OCI-LY7 (cell line): Measurements from ENCODE around the gene DTNB. TPM values are rescaled to one million over a fixed set of nuclear protein-coding genes. Genes with fewer than 3 reads are reported as not detected.

Experiments used
- BruUV-seq: library from RNA; stranded (reverse); fragments of 400-500 nt; replicated peaks from 2 replicates; lab custom pipeline; 2021; lab: Mats Ljungman, UMichigan
- CTCF ChIA-PET: fragments of 300-600 bp; sonication (Branson Sonifier 250); formaldehyde crosslinking; loops from one replicate; lab custom pipeline; 2022; ENCODE audit warnings: antibody characterized with exemption; ENCODE audit not compliant: unreplicated experiment; lab: Charles Lee
- POLR2A ChIA-PET: fragments of 300-600 bp; sonication (Branson Sonifier 250); formaldehyde crosslinking; loops from one replicate; lab custom pipeline; 2022; ENCODE audit warnings: antibody characterized with exemption; lab: Charles Lee
- DNase-seq: peaks from one replicate; pipeline ENCODE4 v3.0.0-alpha.2; 2015; ENCODE audit warnings: low spot score
- H2AFZ ChIP-seq: fragments of 200-600 bp; sonication (generic), shearing (Covaris generic); 2 replicates; pipeline ENCODE4 v1.6.1; 2014; ENCODE audit warnings: mild to moderate bottlenecking, antibody characterized with exemption, low read length, moderate library complexity
- H3K27ac ChIP-seq: fragments of 200-600 bp; sonication (generic); 2 replicates; pipeline ENCODE4 v1.5.1; 2014; ENCODE audit warnings: mixed run types, low read depth, mild to moderate bottlenecking, moderate library complexity, low read length, inconsistent platforms; ENCODE audit not compliant: poor library complexity, severe bottlenecking
- H3K36me3 ChIP-seq: fragments of 200-600 bp; sonication (generic); 2 replicates; pipeline ENCODE4 v1.6.1; 2014; ENCODE audit warnings: mild to moderate bottlenecking, antibody characterized with exemption, low read length, moderate library complexity, mixed read lengths; ENCODE audit not compliant: insufficient read depth
- H3K4me1 ChIP-seq: fragments of 200-600 bp; sonication (generic); 2 replicates; pipeline ENCODE4 v1.5.1; 2014; ENCODE audit warnings: mild to moderate bottlenecking, low read length; ENCODE audit not compliant: insufficient read depth, poor library complexity, severe bottlenecking
- H3K4me2 ChIP-seq: fragments of 200-600 bp; sonication (generic); 2 replicates; pipeline ENCODE4 v1.6.1; 2014; ENCODE audit warnings: mild to moderate bottlenecking, low read length
- H3K4me3 ChIP-seq: fragments of 200-600 bp; sonication (generic); 2 replicates; pipeline ENCODE4 v1.5.1; 2014; ENCODE audit warnings: mild to moderate bottlenecking, low read depth, low read length; ENCODE audit not compliant: poor library complexity, severe bottlenecking
- H3K79me2 ChIP-seq: fragments of 200-600 bp; sonication (generic); 2 replicates; pipeline ENCODE4 v1.6.1; 2016; ENCODE audit warnings: low read depth, mild to moderate bottlenecking, low read length, moderate library complexity, mixed read lengths; ENCODE audit not compliant: insufficient read depth
- H3K9me2 ChIP-seq: fragments of 200-600 bp; sonication (generic); 2 replicates; pipeline ENCODE4 v1.6.1; 2016; ENCODE audit warnings: mild to moderate bottlenecking, low read length, mixed read lengths; ENCODE audit not compliant: insufficient read depth
- H3K9me3 ChIP-seq: fragments of 200-600 bp; sonication (generic); 2 replicates; pipeline ENCODE4 v1.6.1; 2014; ENCODE audit warnings: mild to moderate bottlenecking, mixed run types, low read length, mixed read lengths
- H4K20me1 ChIP-seq: fragments of 200-600 bp; sonication (generic); 2 replicates; pipeline ENCODE4 v1.6.1; 2014; ENCODE audit warnings: mild to moderate bottlenecking, antibody characterized with exemption, low read length, moderate library complexity, mixed read lengths; ENCODE audit not compliant: insufficient read depth
- CTCF ChIP-seq: fragments of 200-600 bp; sonication (generic); conservative IDR thresholded peaks from 2 replicates; pipeline ENCODE4 v1.5.1; 2014; ENCODE audit warnings: mild to moderate bottlenecking, antibody characterized with exemption, low read length, moderate library complexity, mixed read lengths
- EZH2phosphoT487 ChIP-seq: fragments of 200-600 bp; sonication (generic); IDR thresholded peaks from 2 replicates; pipeline ENCODE4 v1.6.1; 2018; ENCODE audit warnings: low read depth, borderline replicate concordance, mild to moderate bottlenecking, mixed run types, antibody characterized with exemption, low read length, moderate library complexity, mixed read lengths
- intact Hi-C: fragments of 100-400 bp; cut with micrococcal nuclease; formaldehyde crosslinking; loops from one replicate; pipeline ENCODE4 v1.10.0; 2022; ENCODE audit not compliant: unreplicated experiment
- total RNA-seq, 2 experiments: library from RNA; depleted of rRNA in 1 of 2; stranded (reverse); fragments of >200 nt in 1 of 2; shearing (Covaris generic) in 1 of 2; gene quantifications; 2 replicates each; pipeline ENCODE4 v1.2.3, GENCODE V29; 2014 to 2022

DTNB gene
- total RNA-seq, 2 experiments from 2014 or later: 16.1 to 28.3 TPM

- TF ChIP-seq CTCF: no peak
- TF ChIP-seq EZH2phosphoT487: no peak
- BruUV-seq: no TSS peak
- no peak overlapping the region for H2AFZ ChIP-seq
- no peak for DNase-seq
- no peaks in the 10 kb centered on the region for H3K9me3 ChIP-seq
- POLR2A ChIA-PET: interaction anchor here (0.6 kb wide), 2 partner anchors 26 to 643 kb away, joined by 4 to 6 read pairs; no protein-coding TSS in a partner anchor
- no peaks in the 10 kb centered on the region for H3K9me2 ChIP-seq
- no peak overlapping the region for H3K4me3 ChIP-seq
- no peaks in the 10 kb centered on the region for H4K20me1 ChIP-seq
- H3K27ac ChIP-seq: no peak overlapping the region
- intact Hi-C loops: no loop called here
- H3K4me2 ChIP-seq: no peak overlapping the region
- no peaks in the 10 kb centered on the region; the same call in 1 of the 2 replicates for H3K36me3 ChIP-seq
- H3K79me2 ChIP-seq: no peaks in the 10 kb centered on the region
- CTCF ChIA-PET: no interaction called here
- H3K4me1 ChIP-seq: no peaks in the 10 kb centered on the region
Measured at GRCh38 chr2:25473131-25473530, 200.2 kb downstream of the DTNB start.

- CTCF ChIA-PET: no interaction called here
Measured at GRCh38 chr2:25470806-25471205, 202.6 kb downstream of the DTNB start.

More at GRCh38 chr2:25470806-25471205, 202.6 kb downstream of the DTNB start:
- H3K9me2 ChIP-seq: no peaks in the 10 kb centered on the region
- no peak overlapping the region for H3K4me2 ChIP-seq
- H3K9me3 ChIP-seq: no peaks in the 10 kb centered on the region
- H3K27ac ChIP-seq: no peak overlapping the region
- intact Hi-C loops: no loop called here
- no peaks in the 10 kb centered on the region for H3K4me1 ChIP-seq
- no TSS peak for BruUV-seq
- DNase-seq: no peak
- H3K79me2 ChIP-seq: no peaks in the 10 kb centered on the region
- H3K4me3 ChIP-seq: no peak overlapping the region
- TF ChIP-seq CTCF: no peak
- no peak for TF ChIP-seq EZH2phosphoT487
- no peaks in the 10 kb centered on the region for H4K20me1 ChIP-seq
- POLR2A ChIA-PET: interaction anchor here (0.6 kb wide), 1 partner anchor 1371 kb away, joined by 3 read pairs; no protein-coding TSS in a partner anchor
- no peaks in the 10 kb centered on the region; the same call in 1 of the 2 replicates for H3K36me3 ChIP-seq
- H2AFZ ChIP-seq: no peak overlapping the region
